HFFc6 (cell line): ENCODE data around the gene TIGD6. TPM values are rescaled to one million over a fixed set of nuclear protein-coding genes. Genes with fewer than 3 reads are reported as not detected.
"Not testable (repeated sequence)": the region's sequence is repeated elsewhere in the genome, so short reads cannot be mapped to it uniquely, and the experiment has no call there.

Source experiments
- DNase-seq: peaks from one replicate; pipeline ENCODE4 v3.0.0-alpha.2; 2018
- H3K27ac Mint-ChIP-seq: 2 replicates; pipeline ENCODE4 v1.8.0; 2020; ENCODE audit warnings: mild to moderate bottlenecking, mixed read lengths
- H3K27me3 Mint-ChIP-seq: 2 replicates; pipeline ENCODE4 v1.8.0; 2021; ENCODE audit warnings: mild to moderate bottlenecking, moderate library complexity, mixed read lengths; ENCODE audit not compliant: insufficient read depth
- H3K36me3 Mint-ChIP-seq: 2 replicates; pipeline ENCODE4 v1.8.0; 2021; ENCODE audit warnings: low read depth, mixed read lengths
- H3K4me1 Mint-ChIP-seq: 2 replicates; pipeline ENCODE4 v1.8.0; 2020; ENCODE audit warnings: low read depth, mixed read lengths
- H3K4me3 Mint-ChIP-seq: 2 replicates; pipeline ENCODE4 v1.8.0; 2020; ENCODE audit warnings: mild to moderate bottlenecking, moderate library complexity, mixed read lengths
- H3K9me3 Mint-ChIP-seq: 2 replicates; pipeline ENCODE4 v1.8.0; 2020; ENCODE audit warnings: mild to moderate bottlenecking, mixed read lengths
- CTCF ChIP-seq: fragments of 200-600 bp; sonication (generic); IDR thresholded peaks from 2 replicates; pipeline ENCODE4 v1.5.0; 2021; ENCODE audit warnings: antibody characterized with exemption, mild to moderate bottlenecking
- total RNA-seq, 6 experiments: library from RNA; stranded (reverse); fragmentation: NEBNext Ultra II Directional; extraction: Animal tissue kit (Norgen Biotek cat#: 25700); gene quantifications; 2 replicates in 1 of 6; 3 replicates in 5 of 6; pipeline ENCODE4 v1.2.3, GENCODE V29; 2021

Gene TIGD6
- total RNA-seq, 6 experiments from 2014 or later = 6.6 to 7.5 (median 7.2) TPM

- no peak overlapping the region for H3K4me3 Mint-ChIP-seq
- no peaks in the 10 kb centered on the region for H3K36me3 Mint-ChIP-seq
- peaks cover 16% of the 10 kb centered on the region for H3K27me3 Mint-ChIP-seq
- DNase-seq = no peak
- no peak overlapping the region for H3K27ac Mint-ChIP-seq
- no peaks in the 10 kb centered on the region for H3K4me1 Mint-ChIP-seq
- no peaks in the 10 kb centered on the region for H3K9me3 Mint-ChIP-seq
- no peak for TF ChIP-seq CTCF
Measured at GRCh38 chr5:149946118-149946517, 54.3 kb downstream of the TIGD6 start.

GRCh38 chr5:149944666-149945065 is 55.8 kb downstream of the TIGD6 start, which contains the start of gene PDE6A:
Gene PDE6A (minus strand): TSS chr5:149944793. CDS start chr5:149944673, 120 bp downstream.
- Mint-ChIP-seq H3K36me3 (no peaks in the 10 kb centered on the region), H3K4me1 (peaks cover 7% of the 10 kb centered on the region), H3K27me3 (peaks cover 13% of the 10 kb centered on the region), H3K4me3 (no peak within 1 kb of the TSS), H3K9me3 (no peaks in the 10 kb centered on the region), H3K27ac (no peak within 1 kb of the TSS)
- DNase-seq = no peak
- TF ChIP-seq CTCF = no peak

DNA sequence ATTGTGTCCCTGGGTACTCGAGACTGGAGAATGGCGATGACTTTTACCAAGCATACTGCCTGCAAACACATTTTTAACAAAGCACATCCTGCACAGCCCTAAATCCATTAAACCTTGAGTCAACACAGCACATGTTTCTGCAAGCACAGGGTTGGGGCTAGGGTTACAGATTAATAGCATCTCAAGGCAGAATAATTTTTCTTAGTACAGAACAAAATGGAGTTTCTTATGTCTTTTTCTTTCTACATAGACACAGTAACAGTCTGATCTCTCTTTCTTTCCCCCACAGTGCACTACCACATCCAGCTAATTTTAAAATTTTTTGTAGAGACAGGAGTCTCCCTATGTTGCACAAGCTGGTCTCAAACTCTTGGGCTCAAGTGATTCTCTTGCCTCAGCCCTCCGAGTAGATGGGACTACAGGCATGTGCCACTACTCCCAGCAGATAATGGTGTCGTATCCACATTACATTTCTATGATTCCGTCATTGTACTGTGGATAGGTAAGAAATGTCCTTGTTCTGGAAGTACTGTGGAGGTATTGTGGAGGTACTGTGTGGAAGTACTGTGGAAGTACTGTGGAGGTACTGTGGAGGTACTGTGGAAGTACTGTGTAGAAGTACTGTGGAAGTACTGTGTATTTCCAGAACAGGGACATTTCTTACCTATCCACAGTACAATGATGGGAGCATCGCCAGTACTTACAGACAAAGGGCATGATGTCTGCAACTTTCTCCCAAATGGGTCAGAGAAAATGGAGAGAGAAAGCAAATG is 57.1 kb downstream of the TIGD6 start:
- not testable (repeated sequence) for H3K36me3 Mint-ChIP-seq, H3K27ac Mint-ChIP-seq, H3K4me3 Mint-ChIP-seq, H3K9me3 Mint-ChIP-seq, DNase-seq
- Mint-ChIP-seq H3K27me3 (peaks cover 11% of the 10 kb centered on the region; the same call in 1 of the 2 replicates), H3K4me1 (peaks cover 20% of the 10 kb centered on the region)

Other genes starting within 250 kb of the TIGD6 start
- gene PDE6A, start 55.9 kb downstream of the TIGD6 start, total RNA-seq = not detected
- 10 to 100 TPM in 5 of 6 experiments, 1 to 10 TPM in 1; 9.5 to 12.9 (median 11.4) TPM for gene SLC26A2, start 39.9 kb downstream of the TIGD6 start, total RNA-seq
- gene HMGXB3, start 85 bp upstream of the TIGD6 start, total RNA-seq = 10 to 100 TPM; 38.2 to 42.5 (median 40.5) TPM
- 1 to 10 TPM in 2 of 6 experiments, under 1 TPM in 4; 0.26 to 1.5 (median 0.78) TPM for gene CSF1R, start 85.9 kb upstream of the TIGD6 start, total RNA-seq
- gene PDGFRB, start 155.2 kb upstream of the TIGD6 start, total RNA-seq = 100 to 1,000 TPM; 137 to 208 (median 180) TPM
- under 1 TPM in 1 of 6 experiments, not detected in 5; 0.11 TPM for gene CDX1, start 166.1 kb upstream of the TIGD6 start, total RNA-seq
- not detected for gene SLC6A7, start 189.4 kb upstream of the TIGD6 start, total RNA-seq